ENCODE measurements around the gene DPAGT1.
"Not testable (repeated sequence)": the region's sequence is repeated elsewhere in the genome, so short reads cannot be mapped to it uniquely, and the experiment has no call there.

Gene DPAGT1

GRCh38 chr11:119115484-119116234, 14.0 kb upstream of the DPAGT1 start:
- no peak for DNase-seq (ENCODE audit: low read depth)

- no peak for DNase-seq (ENCODE audit: low read depth)
Measured at GRCh38 chr11:119114351-119114750, 12.7 kb upstream of the DPAGT1 start.

GRCh38 chr11:119113716-119114115, 12.1 kb upstream of the DPAGT1 start:
- DNase-seq (ENCODE audit: low read depth), result no peak

GRCh38 chr11:119112314-119113020, 10.8 kb upstream of the DPAGT1 start:
- DNase-seq (ENCODE audit: low read depth), result no peak

- DNase-seq (ENCODE audit: low read depth), result no peak
Measured at GRCh38 chr11:119111361-119111925, 9.8 kb upstream of the DPAGT1 start.

GRCh38 chr11:119110439-119110838, 8.8 kb upstream of the DPAGT1 start:
- DNase-seq (ENCODE audit: low read depth), result no peak

GRCh38 chr11:119109843-119110242, 8.2 kb upstream of the DPAGT1 start:
- DNase-seq (ENCODE audit: low read depth), result no peak

GRCh38 chr11:119108857-119109221, 7.2 kb upstream of the DPAGT1 start:
- no peak for DNase-seq (ENCODE audit: low read depth)

- no peak for DNase-seq (ENCODE audit: low read depth)
Measured at GRCh38 chr11:119108146-119108856, 6.6 kb upstream of the DPAGT1 start.

GRCh38 chr11:119107538-119108145, 6.0 kb upstream of the DPAGT1 start:
- no peak for DNase-seq (ENCODE audit: low read depth)

GRCh38 chr11:119106564-119107537, 5.2 kb upstream of the DPAGT1 start, which contains the start of gene C2CD2L:
TSS of gene C2CD2L (plus strand) at chr11:119107344. CDS start at chr11:119107742, 398 bp downstream.
- peak; percentile 87 for DNase-seq (ENCODE audit: low read depth)

- no peak for DNase-seq (ENCODE audit: low read depth)
Measured at GRCh38 chr11:119103793-119104192, 2.1 kb upstream of the DPAGT1 start.

- DNase-seq (ENCODE audit: low read depth), result not testable (repeated sequence)
Measured at GRCh38 chr11:119103161-119103664, 1.6 kb upstream of the DPAGT1 start.

GRCh38 chr11:119100994-119101758, 477 bp downstream of the DPAGT1 start:
- no peak for DNase-seq (ENCODE audit: low read depth)

GRCh38 chr11:119100246-119100970, 1.2 kb downstream of the DPAGT1 start:
- DNase-seq (ENCODE audit: low read depth), result no peak

- no peak for DNase-seq (ENCODE audit: low read depth)
Measured at GRCh38 chr11:119099711-119100110, 1.9 kb downstream of the DPAGT1 start.

- DNase-seq (ENCODE audit: low read depth), result peak; percentile 99
Measured at GRCh38 chr11:119095066-119095880, 6.4 kb downstream of the DPAGT1 start.

GRCh38 chr11:119094816-119095065, 6.9 kb downstream of the DPAGT1 start:
- DNase-seq (ENCODE audit: low read depth), result peak; percentile 72

All from fibroblast of the conjunctiva (primary cell).